Hypothalamus (tissue), 51 donors: Measurements from ENCODE around the gene RYR2.

Experiments
- DNase-seq, 51 donors: peaks; one replicate each; lab custom pipeline; 2025; lab: John Stamatoyannopoulos, UW

RYR2 gene

GRCh38 chr1:237610157-237610556 is 568.2 kb downstream of the RYR2 start:
- DNase-seq: no peak

GRCh38 chr1:237613984-237614383 is 572.0 kb downstream of the RYR2 start:
- DNase-seq: no peak

GRCh38 chr1:237619553-237619952 is 577.6 kb downstream of the RYR2 start:
- no peak for DNase-seq

- no peak for DNase-seq
These were observed 592.9 kb downstream of the RYR2 start for GRCh38 chr1:237634922-237635321.

GRCh38 chr1:237638555-237638954 is 596.6 kb downstream of the RYR2 start:
- no peak for DNase-seq

- no peak for DNase-seq
These were observed 598.2 kb downstream of the RYR2 start for GRCh38 chr1:237640011-237640671.

GRCh38 chr1:237640966-237641365 is 599.0 kb downstream of the RYR2 start:
- DNase-seq: no peak

GRCh38 chr1:237650809-237651208 is 608.8 kb downstream of the RYR2 start:
- no peak for DNase-seq

GRCh38 chr1:237655778-237656177 is 613.8 kb downstream of the RYR2 start:
- no peak for DNase-seq

GRCh38 chr1:237664348-237664747 is 622.4 kb downstream of the RYR2 start:
- DNase-seq: no peak

GRCh38 chr1:237670302-237670701 is 628.3 kb downstream of the RYR2 start:
- DNase-seq: no peak

- DNase-seq: peak in 2 of 51 donors; percentile 10 to 25
These were observed 629.3 kb downstream of the RYR2 start for GRCh38 chr1:237671262-237671661.

- DNase-seq: no peak
These were observed 630.0 kb downstream of the RYR2 start for GRCh38 chr1:237671935-237672334.

GRCh38 chr1:237672748-237673147 is 630.8 kb downstream of the RYR2 start:
- no peak for DNase-seq

GRCh38 chr1:237673631-237674030 is 631.6 kb downstream of the RYR2 start:
- DNase-seq: no peak

- DNase-seq: peak in 1 of 51 donors; percentile 15
These were observed 636.0 kb downstream of the RYR2 start for GRCh38 chr1:237677979-237678378.

GRCh38 chr1:237679687-237680086 is 637.7 kb downstream of the RYR2 start:
- DNase-seq: no peak

GRCh38 chr1:237681210-237681609 is 639.2 kb downstream of the RYR2 start:
- no peak for DNase-seq

GRCh38 chr1:237684236-237684635 is 642.3 kb downstream of the RYR2 start:
- DNase-seq: no peak

- no peak for DNase-seq
These were observed 643.6 kb downstream of the RYR2 start for GRCh38 chr1:237685551-237685950.

GRCh38 chr1:237687804-237688203 is 645.8 kb downstream of the RYR2 start:
- no peak for DNase-seq

GRCh38 chr1:237690656-237691055 is 648.7 kb downstream of the RYR2 start:
- no peak for DNase-seq

- DNase-seq: no peak
These were observed 650.3 kb downstream of the RYR2 start for GRCh38 chr1:237692255-237692654.
